ENCODE measurements around the gene ANKRD34A. TPM values are rescaled to one million over a fixed set of nuclear protein-coding genes. Genes with fewer than 3 reads are reported as not detected.

The ANKRD34A gene
- total and polyA plus RNA-seq, 2 of the 13 experiments (the other 11 are each of a cell fraction or from before 2014, with no cell fraction given): 0.05 to 0.07 TPM

GRCh38 chr1:145918144-145918991, 46.0 kb downstream of the ANKRD34A start, which contains the start of gene PEX11B (continued):
- TF ChIP-seq ZNF773 (CRISPR knock-in tag; IDR thresholded peaks at IDR 0.05; ENCODE audit: borderline replicate concordance) (no peak), RBFOX2 (IDR thresholded peaks at IDR 0.05; ENCODE audit: low read depth, low read length) (peak; percentile 70), SAFB2 (CRISPR knock-in tag; IDR thresholded peaks at IDR 0.05; ENCODE audit: borderline replicate concordance, low read depth) (0 out of 2 replicates have a peak, but pooled peaks have one; percentile 60), ERF (CRISPR knock-in tag; IDR thresholded peaks at IDR 0.05) (0 out of 2 replicates have a peak, but pooled peaks have one; percentile 31), SP5 (CRISPR knock-in tag; IDR thresholded peaks at IDR 0.05; ENCODE audit: borderline replicate concordance, low read depth) (peak; percentile 39; the same call in 1 of the 2 replicates), ZNF691 (CRISPR knock-in tag; IDR thresholded peaks at IDR 0.05; ENCODE audit: borderline replicate concordance, low read depth) (no peak), EZH2 (conservative IDR thresholded peaks at IDR 0.05; ENCODE audit: low read depth, low read length) (no peak), HOXA3 (CRISPR knock-in tag; IDR thresholded peaks at IDR 0.05) (peak; percentile 57; the same call in 1 of the 2 replicates), KDM5A (IDR thresholded peaks at IDR 0.05; ENCODE audit: borderline replicate concordance, low read length) (peak; percentile 89), SALL1 (CRISPR knock-in tag; IDR thresholded peaks at IDR 0.05) (peak; percentile 55), REL (CRISPR knock-in tag; conservative IDR thresholded peaks at IDR 0.05) (0 out of 2 replicates have a peak, but pooled peaks have one; percentile 38), JUN (CRISPR knock-in tag; IDR thresholded peaks at IDR 0.05) (0 out of 2 replicates have a peak, but pooled peaks have one; percentile 47), KAT8 (CRISPR knock-in tag; IDR thresholded peaks at IDR 0.05) (peak; percentile 65; the same call in 1 of the 2 replicates), ZNF232 (CRISPR knock-in tag; IDR thresholded peaks at IDR 0.05; ENCODE audit: borderline replicate concordance) (0 out of 2 replicates have a peak, but pooled peaks have one; percentile 34), ZNF18 (CRISPR knock-in tag; IDR thresholded peaks at IDR 0.05; ENCODE audit: insufficient replicate concordance) (no peak), MED1 (CRISPR knock-in tag; IDR thresholded peaks at IDR 0.05) (peak; percentile 36), HDAC6 (IDR thresholded peaks at IDR 0.05; ENCODE audit: low read depth, low read length) (no peak), MTA1 (CRISPR knock-in tag; IDR thresholded peaks at IDR 0.05; ENCODE audit: borderline replicate concordance) (peak; percentile 70), BHLHE40 (IDR thresholded peaks at IDR 0.05; ENCODE audit: low read length) (peak; percentile 9; the same call in 1 of the 2 replicates), ZZZ3 (CRISPR knock-in tag; IDR thresholded peaks at IDR 0.05; ENCODE audit: borderline replicate concordance) (peak; percentile 12; the same call in 1 of the 2 replicates), SP4 (CRISPR knock-in tag; IDR thresholded peaks at IDR 0.05) (peak; percentile 54), PRDM15 (CRISPR knock-in tag; IDR thresholded peaks at IDR 0.05) (0 out of 2 replicates have a peak, but pooled peaks have one; percentile 32), ZFY (CRISPR knock-in tag; IDR thresholded peaks at IDR 0.05) (peak; percentile 57), ZNF776 (CRISPR knock-in tag; IDR thresholded peaks at IDR 0.05) (peak; percentile 29; the same call in 1 of the 2 replicates)
